ENCODE measurements around the gene CTSC.

GRCh38 chr11:88359114-88359513 is 21.6 kb upstream of the CTSC start:
- TF ChIP-seq CTCF (IDR thresholded peaks at IDR 0.05 in 4 of 5, conservative IDR thresholded peaks at IDR 0.05 in 1 of 5) (no peak), POLR2A (IDR thresholded peaks at IDR 0.05) (no peak)
